Coronary artery (tissue), 2 donors: Measurements from ENCODE around the gene PTGIS.

Experiments used
- DNase-seq: peaks from one replicate; pipeline ENCODE4 v3.0.0-alpha.2; 2017; ENCODE audit warnings: low spot score
- H3K27ac ChIP-seq, 2 donors: fragments of 200-600 bp; sonication (generic); one replicate each; pipeline ENCODE4 v1.5.1; 2016 to 2019
- H3K4me3 ChIP-seq: fragments of 200-600 bp; sonication (generic); 2 replicates; pipeline ENCODE4 v1.5.1; 2016; ENCODE audit warnings: mild to moderate bottlenecking, moderate library complexity
- TF ChIP-seq, protein P1 (sequence below): fragments of 200-600 bp; sonication (generic); IDR thresholded peaks from one replicate; pipeline ENCODE4 v1.5.1; 2019; ENCODE audit warnings: antibody characterized with exemption

PTGIS gene

DNA sequence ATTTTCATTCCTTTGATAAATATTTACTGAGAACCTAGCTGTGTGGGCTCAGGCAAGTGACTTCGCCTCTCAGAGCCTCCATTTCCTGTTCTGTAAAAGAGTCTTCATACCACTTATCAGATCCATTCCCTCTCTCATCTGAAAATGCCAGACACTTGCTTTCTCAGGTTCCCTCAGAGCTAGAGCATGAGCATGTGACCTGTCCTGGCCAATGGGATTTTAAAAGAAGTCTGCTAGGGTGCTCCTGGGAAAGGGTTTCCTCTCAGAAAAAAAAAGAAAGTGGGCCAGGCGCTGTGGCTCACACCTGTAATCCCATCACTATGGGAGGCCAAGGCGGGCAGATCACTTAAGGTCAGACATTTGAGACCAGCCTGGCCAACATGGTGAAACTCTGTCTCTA lies 90.7 kb downstream of the PTGIS start:
- Histone ChIP-seq H3K27ac (no peak overlapping the region), H3K4me3 (no peak overlapping the region)
- no peak for DNase-seq
- TF ChIP-seq, protein P1, sequence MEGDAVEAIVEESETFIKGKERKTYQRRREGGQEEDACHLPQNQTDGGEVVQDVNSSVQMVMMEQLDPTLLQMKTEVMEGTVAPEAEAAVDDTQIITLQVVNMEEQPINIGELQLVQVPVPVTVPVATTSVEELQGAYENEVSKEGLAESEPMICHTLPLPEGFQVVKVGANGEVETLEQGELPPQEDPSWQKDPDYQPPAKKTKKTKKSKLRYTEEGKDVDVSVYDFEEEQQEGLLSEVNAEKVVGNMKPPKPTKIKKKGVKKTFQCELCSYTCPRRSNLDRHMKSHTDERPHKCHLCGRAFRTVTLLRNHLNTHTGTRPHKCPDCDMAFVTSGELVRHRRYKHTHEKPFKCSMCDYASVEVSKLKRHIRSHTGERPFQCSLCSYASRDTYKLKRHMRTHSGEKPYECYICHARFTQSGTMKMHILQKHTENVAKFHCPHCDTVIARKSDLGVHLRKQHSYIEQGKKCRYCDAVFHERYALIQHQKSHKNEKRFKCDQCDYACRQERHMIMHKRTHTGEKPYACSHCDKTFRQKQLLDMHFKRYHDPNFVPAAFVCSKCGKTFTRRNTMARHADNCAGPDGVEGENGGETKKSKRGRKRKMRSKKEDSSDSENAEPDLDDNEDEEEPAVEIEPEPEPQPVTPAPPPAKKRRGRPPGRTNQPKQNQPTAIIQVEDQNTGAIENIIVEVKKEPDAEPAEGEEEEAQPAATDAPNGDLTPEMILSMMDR, result no peak

DNA sequence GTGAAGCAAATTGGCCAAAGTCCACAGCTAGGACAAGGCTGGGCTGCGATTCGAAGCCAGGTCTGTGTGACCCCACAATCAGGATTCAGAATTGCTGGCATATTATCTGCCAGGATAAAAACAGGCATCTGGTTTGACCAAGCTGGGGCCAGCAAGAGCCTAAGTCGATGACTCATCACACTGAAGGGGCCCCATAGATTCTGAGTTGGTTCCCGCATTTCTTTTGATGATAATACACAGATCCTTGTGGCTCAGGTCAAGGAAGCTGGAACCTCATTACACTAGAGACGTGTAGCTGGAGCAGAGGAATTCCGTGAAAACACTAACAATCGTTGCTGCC lies 92.0 kb downstream of the PTGIS start:
- no peak for DNase-seq
- Histone ChIP-seq H3K4me3 (no peak overlapping the region), H3K27ac (no peak overlapping the region)
- TF ChIP-seq, protein P1, result no peak

DNA sequence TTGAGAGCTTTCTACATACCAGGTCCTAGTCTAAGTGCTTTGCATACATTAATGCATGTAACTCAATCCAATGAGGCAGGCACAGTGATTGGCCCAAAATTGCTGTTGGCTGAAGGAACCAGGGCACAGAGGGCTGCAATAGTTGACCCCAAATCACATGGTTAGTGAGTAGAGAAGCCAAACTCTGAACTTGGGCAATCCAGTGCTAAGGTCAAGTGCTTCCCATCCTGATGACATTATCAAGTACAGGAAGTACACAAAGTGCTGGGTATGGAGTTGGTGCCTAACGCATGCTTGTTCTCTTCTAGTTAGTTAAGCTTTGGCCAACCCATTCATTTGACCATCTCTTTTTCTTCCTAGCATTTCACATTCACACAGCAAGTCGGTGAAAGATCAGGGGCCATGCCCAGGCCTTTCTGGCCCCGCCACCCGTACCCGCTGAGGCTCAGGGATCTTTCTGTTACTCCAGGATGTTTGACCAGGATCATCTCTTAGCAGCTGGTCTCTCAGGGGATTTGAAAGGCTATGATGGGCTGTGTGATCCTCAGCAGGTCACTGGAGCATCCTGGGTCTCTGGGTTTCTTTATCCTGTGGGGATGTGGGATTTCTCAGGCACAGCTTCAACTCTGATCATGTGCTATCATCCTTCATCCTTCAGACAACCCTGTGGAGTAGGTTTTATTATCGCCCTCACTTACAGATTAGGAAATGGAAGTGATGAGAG lies 92.5 kb downstream of the PTGIS start:
- no peak overlapping the region for H3K27ac ChIP-seq
- no peak for DNase-seq
- TF ChIP-seq, protein P1, result no peak
- no peak overlapping the region for H3K4me3 ChIP-seq

DNA sequence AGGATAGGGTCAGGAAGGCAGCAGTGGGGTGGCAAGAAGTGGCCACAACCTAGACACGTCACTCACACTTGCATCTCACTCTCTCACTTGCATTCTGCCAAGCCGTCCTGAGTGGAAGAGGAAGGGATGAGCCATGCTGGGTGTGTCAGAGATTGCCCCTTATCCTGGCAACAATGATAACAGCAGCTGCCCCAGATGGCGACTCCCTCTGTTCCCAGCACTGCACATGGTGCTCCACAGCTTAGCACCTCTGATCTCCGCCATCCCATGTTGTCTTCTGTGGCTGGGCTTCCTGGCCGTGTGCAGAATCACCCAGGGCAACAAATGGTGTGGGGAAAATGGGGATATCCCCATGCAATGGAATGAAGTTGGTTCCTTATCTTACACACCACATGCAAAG lies 96.5 kb downstream of the PTGIS start:
- H3K27ac ChIP-seq, result no peak overlapping the region
- TF ChIP-seq, protein P1, result no peak
- no peak for DNase-seq
- no peak overlapping the region for H3K4me3 ChIP-seq

DNA sequence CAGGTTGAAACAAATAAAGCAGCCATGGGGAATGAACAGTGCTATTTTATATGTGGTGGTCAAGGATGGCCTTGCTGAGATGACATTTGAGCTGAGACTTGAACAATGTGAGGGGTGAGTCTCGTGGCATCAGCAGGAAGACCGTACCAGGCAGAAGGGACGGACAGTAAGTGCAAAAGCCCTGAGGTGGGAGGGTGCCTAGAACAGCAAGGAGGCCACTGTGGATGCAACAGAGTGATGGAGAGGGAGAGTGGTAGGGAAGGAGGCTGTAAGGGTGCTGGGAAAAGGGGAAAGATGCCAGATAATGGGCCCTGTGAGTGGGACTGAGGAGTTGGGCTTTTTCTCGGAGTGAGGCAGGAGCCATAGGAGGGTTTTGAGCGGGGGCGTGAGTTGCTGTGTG lies 97.0 kb downstream of the PTGIS start:
- TF ChIP-seq, protein P1, result no peak
- Histone ChIP-seq H3K4me3 (no peak overlapping the region), H3K27ac (no peak overlapping the region)
- DNase-seq, result no peak

DNA sequence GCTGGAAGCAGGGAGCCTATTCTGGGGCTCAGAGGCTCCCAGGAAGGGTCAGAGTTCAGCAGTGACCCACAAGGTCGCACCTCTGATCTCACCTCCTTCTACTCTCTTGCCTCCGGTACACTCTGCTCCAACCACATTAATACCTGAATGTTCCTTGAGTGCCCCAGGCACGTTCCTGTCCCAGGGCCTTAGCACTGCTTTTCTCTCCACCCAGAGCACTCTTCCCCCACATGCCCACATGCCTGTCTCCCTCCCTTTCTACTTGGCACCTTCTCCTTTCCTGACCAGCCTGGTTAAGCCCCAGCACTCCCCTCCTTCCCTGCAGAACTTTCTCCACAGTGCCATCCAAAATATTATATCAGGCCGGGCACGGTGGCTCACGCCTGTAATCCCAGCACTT lies 98.9 kb downstream of the PTGIS start:
- TF ChIP-seq, protein P1, result no peak
- H3K27ac ChIP-seq, result no peak overlapping the region
- no peak for DNase-seq
- no peak overlapping the region for H3K4me3 ChIP-seq

DNA sequence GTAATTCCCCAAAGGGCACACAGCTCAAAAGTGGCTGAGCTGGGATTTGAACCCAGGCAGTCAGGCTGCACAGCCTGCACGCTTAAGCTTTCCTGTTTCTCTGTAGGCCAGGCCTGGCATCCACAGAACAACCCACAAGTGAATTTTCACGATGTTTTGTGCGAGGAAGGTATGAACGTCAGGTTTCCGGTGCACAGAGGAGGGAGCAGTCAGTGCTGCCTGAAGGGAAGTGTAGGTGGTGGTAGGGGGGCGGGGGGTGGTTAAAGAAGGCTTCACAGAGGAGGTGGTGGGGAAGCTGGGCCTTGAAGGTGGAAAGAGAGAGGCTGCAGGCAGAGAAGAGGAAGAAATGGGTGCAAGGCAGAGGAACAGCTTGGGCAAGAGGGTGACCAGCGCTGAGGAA lies 99.5 kb downstream of the PTGIS start:
- Histone ChIP-seq H3K4me3 (no peak overlapping the region), H3K27ac (no peak overlapping the region)
- no peak for DNase-seq
- TF ChIP-seq, protein P1, result no peak
